Loucy (cell line): ENCODE measurements around the gene DCLK3.

Experiments used
- H2AFZ ChIP-seq: fragments of 200-600 bp; sonication (generic); 2 replicates; pipeline ENCODE4 v1.6.0; 2016; ENCODE audit warnings: antibody characterized with exemption, mild to moderate bottlenecking, low read length, moderate library complexity
- H3F3A ChIP-seq: fragments of 200-600 bp; 2 replicates; pipeline ENCODE4 v1.6.0; 2016; ENCODE audit warnings: antibody characterized with exemption, low read depth, mild to moderate bottlenecking
- H3K27me3 ChIP-seq: fragments of 200-600 bp; sonication (generic); 2 replicates; pipeline ENCODE4 v1.6.1; 2014; ENCODE audit warnings: low read length, mild to moderate bottlenecking; ENCODE audit not compliant: insufficient read depth, poor library complexity, severe bottlenecking
- H3K36me3 ChIP-seq: fragments of 200-600 bp; sonication (generic); 2 replicates; pipeline ENCODE4 v1.6.1; 2016; ENCODE audit warnings: low read length; ENCODE audit not compliant: insufficient read depth
- H3K4me1 ChIP-seq: fragments of 200-600 bp; sonication (generic); 2 replicates; pipeline ENCODE4 v1.5.1; 2014; ENCODE audit warnings: low read length, mild to moderate bottlenecking; ENCODE audit not compliant: insufficient read depth, poor library complexity, severe bottlenecking
- H3K4me2 ChIP-seq: fragments of 200-600 bp; sonication (generic); 2 replicates; pipeline ENCODE4 v1.6.0; 2014; ENCODE audit warnings: antibody characterized with exemption, low read length, low read depth, mild to moderate bottlenecking; ENCODE audit not compliant: poor library complexity, severe bottlenecking
- H3K4me3 ChIP-seq: fragments of 200-600 bp; sonication (generic); 2 replicates; pipeline ENCODE4 v1.5.1; 2014; ENCODE audit warnings: low read length, mild to moderate bottlenecking, mixed read lengths; ENCODE audit not compliant: poor library complexity, severe bottlenecking
- H3K79me2 ChIP-seq: fragments of 200-600 bp; sonication (generic); 2 replicates; pipeline ENCODE4 v1.6.1; 2014; ENCODE audit warnings: low read length; ENCODE audit not compliant: insufficient read depth
- H3K9ac ChIP-seq: fragments of 200-600 bp; sonication (generic); 2 replicates; pipeline ENCODE4 v1.6.0; 2014; ENCODE audit warnings: mild to moderate bottlenecking, low read depth, low read length, moderate library complexity; ENCODE audit not compliant: poor library complexity, severe bottlenecking
- H3K9me2 ChIP-seq: fragments of 200-600 bp; sonication (generic); replicated peaks from 2 replicates; pipeline ENCODE4 v1.6.1; 2016; ENCODE audit warnings: low read depth, low read length, mixed read lengths
- H3K9me3 ChIP-seq: fragments of 200-600 bp; sonication (generic); 2 replicates; pipeline ENCODE4 v1.6.1; 2014; ENCODE audit warnings: mild to moderate bottlenecking, antibody characterized with exemption, low read length, low read depth; ENCODE audit not compliant: insufficient read depth
- H4K20me1 ChIP-seq: fragments of 200-600 bp; sonication (generic); 2 replicates; pipeline ENCODE4 v1.6.0; 2014; ENCODE audit warnings: antibody characterized with exemption, low read length, mild to moderate bottlenecking; ENCODE audit not compliant: insufficient read depth, poor library complexity, severe bottlenecking
- EZH2phosphoT487 ChIP-seq: fragments of 200-600 bp; IDR thresholded peaks from 2 replicates; pipeline ENCODE4 v1.6.1; 2018; ENCODE audit warnings: antibody characterized with exemption, mild to moderate bottlenecking, moderate library complexity, borderline replicate concordance
- TF ChIP-seq, protein P1 (sequence below): fragments of 200-600 bp; sonication (generic); conservative IDR thresholded peaks from 2 replicates; pipeline ENCODE4 v1.5.1; 2014; ENCODE audit warnings: mild to moderate bottlenecking, antibody characterized with exemption, low read length

DCLK3 gene

DNA sequence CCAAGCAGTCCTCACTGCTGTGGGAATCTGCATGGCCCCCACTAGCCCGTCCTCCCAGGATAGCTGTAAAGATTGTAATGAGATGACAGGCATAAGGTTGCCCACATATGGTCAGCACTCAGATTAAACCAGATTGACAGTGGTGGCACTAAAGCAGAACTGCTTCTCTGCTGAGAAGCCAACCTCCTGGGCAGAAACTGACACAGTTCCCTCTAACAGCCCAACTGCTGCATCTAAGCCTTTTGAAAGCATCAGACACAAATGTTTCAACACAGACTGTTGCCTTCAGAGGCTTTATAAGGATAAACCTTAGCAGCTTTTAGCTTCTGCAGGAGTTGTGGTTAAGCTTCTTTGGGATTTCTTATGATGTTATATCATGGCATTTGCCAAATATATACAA lies 13.0 kb downstream of the DCLK3 start:
- no peaks in the 10 kb centered on the region for H3K9me2 ChIP-seq
- no peak overlapping the region for H3K9ac ChIP-seq
- no peak overlapping the region for H2AFZ ChIP-seq
- H3K36me3 ChIP-seq: no peaks in the 10 kb centered on the region
- H3K27me3 ChIP-seq: no peaks in the 10 kb centered on the region
- H3F3A ChIP-seq: no peaks in the 10 kb centered on the region
- no peak overlapping the region for H3K4me3 ChIP-seq
- TF ChIP-seq EZH2phosphoT487: no peak
- TF ChIP-seq, protein P1, sequence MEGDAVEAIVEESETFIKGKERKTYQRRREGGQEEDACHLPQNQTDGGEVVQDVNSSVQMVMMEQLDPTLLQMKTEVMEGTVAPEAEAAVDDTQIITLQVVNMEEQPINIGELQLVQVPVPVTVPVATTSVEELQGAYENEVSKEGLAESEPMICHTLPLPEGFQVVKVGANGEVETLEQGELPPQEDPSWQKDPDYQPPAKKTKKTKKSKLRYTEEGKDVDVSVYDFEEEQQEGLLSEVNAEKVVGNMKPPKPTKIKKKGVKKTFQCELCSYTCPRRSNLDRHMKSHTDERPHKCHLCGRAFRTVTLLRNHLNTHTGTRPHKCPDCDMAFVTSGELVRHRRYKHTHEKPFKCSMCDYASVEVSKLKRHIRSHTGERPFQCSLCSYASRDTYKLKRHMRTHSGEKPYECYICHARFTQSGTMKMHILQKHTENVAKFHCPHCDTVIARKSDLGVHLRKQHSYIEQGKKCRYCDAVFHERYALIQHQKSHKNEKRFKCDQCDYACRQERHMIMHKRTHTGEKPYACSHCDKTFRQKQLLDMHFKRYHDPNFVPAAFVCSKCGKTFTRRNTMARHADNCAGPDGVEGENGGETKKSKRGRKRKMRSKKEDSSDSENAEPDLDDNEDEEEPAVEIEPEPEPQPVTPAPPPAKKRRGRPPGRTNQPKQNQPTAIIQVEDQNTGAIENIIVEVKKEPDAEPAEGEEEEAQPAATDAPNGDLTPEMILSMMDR: no peak
- H3K79me2 ChIP-seq: no peaks in the 10 kb centered on the region
- no peaks in the 10 kb centered on the region for H3K9me3 ChIP-seq
- no peaks in the 10 kb centered on the region for H3K4me1 ChIP-seq
- no peaks in the 10 kb centered on the region for H4K20me1 ChIP-seq
- H3K4me2 ChIP-seq: no peak overlapping the region

DNA sequence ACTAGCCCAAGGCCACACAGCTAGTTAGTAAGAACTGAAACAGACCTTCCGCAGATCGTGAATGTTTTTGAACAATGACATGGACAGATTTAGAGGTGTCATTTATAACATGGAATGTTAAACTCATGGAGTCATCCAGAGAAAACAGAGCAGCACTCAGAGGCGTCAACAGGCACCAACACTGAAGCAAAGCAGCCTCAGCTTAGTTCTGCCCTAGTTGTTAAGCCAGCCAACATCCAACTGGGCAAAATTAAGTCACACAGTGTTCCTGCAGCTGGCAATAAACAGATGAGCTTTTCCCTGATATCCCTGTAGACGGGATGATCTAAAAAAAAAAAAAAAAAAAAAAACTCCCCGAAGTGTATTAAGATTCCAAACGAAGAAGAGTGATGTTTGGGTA lies 13.6 kb downstream of the DCLK3 start:
- H3K4me2 ChIP-seq: no peak overlapping the region
- H3K4me1 ChIP-seq: no peaks in the 10 kb centered on the region
- no peaks in the 10 kb centered on the region for H3K36me3 ChIP-seq
- H2AFZ ChIP-seq: no peak overlapping the region
- no peaks in the 10 kb centered on the region for H4K20me1 ChIP-seq
- H3K9ac ChIP-seq: no peak overlapping the region
- H3K4me3 ChIP-seq: no peak overlapping the region
- H3K9me2 ChIP-seq: no peaks in the 10 kb centered on the region
- H3K9me3 ChIP-seq: no peaks in the 10 kb centered on the region
- H3F3A ChIP-seq: no peaks in the 10 kb centered on the region
- TF ChIP-seq, protein P1: no peak
- no peak for TF ChIP-seq EZH2phosphoT487
- H3K27me3 ChIP-seq: no peaks in the 10 kb centered on the region
- no peaks in the 10 kb centered on the region for H3K79me2 ChIP-seq

DNA sequence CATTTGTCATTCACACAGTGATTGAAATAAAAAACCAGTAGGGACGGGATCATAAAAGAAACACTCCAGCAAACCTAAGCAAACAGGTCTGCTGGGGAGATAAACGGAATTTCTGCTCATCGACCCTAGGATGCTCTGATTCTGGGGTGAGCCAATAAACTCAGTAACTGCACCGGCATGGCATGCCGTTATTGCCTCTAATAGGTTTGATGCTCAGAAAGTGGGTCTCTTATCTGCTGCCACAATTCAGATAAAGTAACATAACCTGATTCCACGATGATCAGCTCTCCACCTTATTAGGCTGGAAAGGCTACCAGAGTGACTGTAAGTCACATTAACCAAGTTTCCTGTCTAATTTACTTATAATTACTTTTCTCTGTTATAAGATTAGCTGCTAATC lies 19.6 kb downstream of the DCLK3 start:
- no peaks in the 10 kb centered on the region for H3K79me2 ChIP-seq
- no peaks in the 10 kb centered on the region for H3K36me3 ChIP-seq
- no peaks in the 10 kb centered on the region for H3K9me3 ChIP-seq
- H3K4me2 ChIP-seq: no peak overlapping the region
- peaks cover 8% of the 10 kb centered on the region for H3K27me3 ChIP-seq
- H3F3A ChIP-seq: no peaks in the 10 kb centered on the region
- H3K4me1 ChIP-seq: peaks cover 7% of the 10 kb centered on the region
- no peaks in the 10 kb centered on the region for H3K9me2 ChIP-seq
- no peak overlapping the region for H2AFZ ChIP-seq
- H3K9ac ChIP-seq: no peak overlapping the region
- no peak overlapping the region for H3K4me3 ChIP-seq
- H4K20me1 ChIP-seq: no peaks in the 10 kb centered on the region
- TF ChIP-seq, protein P1: no peak
- no peak for TF ChIP-seq EZH2phosphoT487
